Gastroesophageal sphincter (tissue), 4 donors: ENCODE results near the gene PPP2R5E. TPM values are rescaled to one million over a fixed set of nuclear protein-coding genes. Genes with fewer than 3 reads are reported as not detected.
A peak's percentile ranks its signal among the peaks of the same experiment; 100 is the strongest.

Source experiments
- ATAC-seq: fragments of 150-250 bp; one replicate; pipeline ENCODE4 v1.9.1; 2016; ENCODE audit warnings: mild to moderate bottlenecking, moderate library complexity
- H3K27ac ChIP-seq, 4 donors: fragments of 200-600 bp; sonication (generic) in 3 of 4; 1 replicate in 3 of 4; 2 replicates in 1 of 4; pipeline ENCODE4 v1.5.1; 2016 to 2019
- H3K27me3 ChIP-seq: fragments of 200-600 bp; sonication (generic); one replicate; pipeline ENCODE4 v1.5.1; 2019
- H3K36me3 ChIP-seq, 2 donors: fragments of 200-600 bp; sonication (generic); one replicate each; pipeline ENCODE4 v1.5.1; 2019; ENCODE audit warnings: control low read depth in 1 of 2
- H3K4me1 ChIP-seq, 3 donors: fragments of 200-600 bp; sonication (generic); 1 replicate in 2 of 3; 2 replicates in 1 of 3; pipeline ENCODE4 v1.5.1; 2016 to 2019; ENCODE audit warnings: control low read depth in 2 of 3
- H3K4me3 ChIP-seq, 2 donors: fragments of 200-600 bp; sonication (generic); one replicate each; pipeline ENCODE4 v1.5.1; 2019; ENCODE audit warnings: mild to moderate bottlenecking in 1 of 2, moderate library complexity in 1 of 2
- H3K9me3 ChIP-seq, 3 donors: fragments of 200-600 bp; sonication (generic); one replicate each; pipeline ENCODE4 v1.5.1; 2017 to 2019; ENCODE audit warnings: control low read depth in 2 of 3
- EP300 ChIP-seq: sonication (generic); formaldehyde crosslinking; IDR thresholded peaks from one replicate; pipeline ENCODE4 v1.6.1; 2017; ENCODE audit warnings: antibody characterized with exemption, mild to moderate bottlenecking
- POLR2A ChIP-seq, 2 donors: fragments of 450-650 bp; IDR thresholded peaks; one replicate each; pipeline ENCODE4 v1.6.1; 2017; ENCODE audit warnings: antibody characterized with exemption in 2 of 2, mild to moderate bottlenecking in 2 of 2, moderate library complexity in 1 of 2
- POLR2AphosphoS5 ChIP-seq: sonication (generic); formaldehyde crosslinking; IDR thresholded peaks from one replicate; pipeline ENCODE4 v1.6.1; 2017; ENCODE audit warnings: antibody characterized with exemption
- WGBS, 2 donors: methylation state at CpG; one replicate each; pipeline ENCODE4 v1.1.5; 2018; ENCODE audit warnings: low coverage in 1 of 2; 5-methylcytosine and 5-hydroxymethylcytosine counted together
- total RNA-seq, 4 donors: library from RNA; depleted of rRNA; stranded (reverse); fragments of >200 nt; gene quantifications; one replicate each; pipeline ENCODE4 v1.1.0, GENCODE V29; 2016
- TF ChIP-seq, protein P1 (sequence below), 4 experiments: fragments of 200-600 bp in 2 of 4; fragments of 450-650 bp in 2 of 4; sonication (generic) in 1 of 4; IDR thresholded peaks; one replicate each; pipeline ENCODE4 v1.5.1; 2017 to 2019; ENCODE audit warnings: antibody characterized with exemption in 4 of 4, mild to moderate bottlenecking in 2 of 4, moderate library complexity in 2 of 4

PPP2R5E gene
- total RNA-seq, 4 donors from 2014 or later = 32.8 to 38.0 (median 33.7) TPM

DNA sequence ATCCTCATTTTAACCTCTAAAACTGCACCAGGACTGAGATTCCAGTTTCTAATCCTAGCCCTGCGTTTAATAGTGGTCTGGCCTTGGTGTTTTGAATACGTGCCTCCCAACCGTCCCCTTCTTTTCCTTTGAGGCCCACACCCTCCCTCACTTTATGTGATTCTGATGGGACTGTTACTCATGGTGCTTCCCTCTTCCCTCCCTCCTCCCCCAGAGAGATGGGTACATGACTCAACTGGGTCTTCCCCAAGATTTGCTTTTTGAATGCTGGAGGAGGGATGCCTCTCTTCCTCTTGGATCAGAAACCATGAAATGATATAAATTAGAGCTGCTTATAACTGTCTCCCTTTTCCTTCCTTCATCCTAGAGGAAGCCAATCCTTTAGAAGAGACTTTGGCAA lies 8.2 kb upstream of the PPP2R5E start:
- no peak for ATAC-seq
- no peaks in the 10 kb centered on the region for H3K9me3 ChIP-seq
- no peak overlapping the region for H3K27ac ChIP-seq
- H3K27me3 ChIP-seq = peaks cover 3% of the 10 kb centered on the region
- no peaks in the 10 kb centered on the region for H3K36me3 ChIP-seq
- no peak overlapping the region for H3K4me3 ChIP-seq
- TF ChIP-seq POLR2A (IDR thresholded peaks at IDR 0.05) = no peak
- TF ChIP-seq, protein P1, sequence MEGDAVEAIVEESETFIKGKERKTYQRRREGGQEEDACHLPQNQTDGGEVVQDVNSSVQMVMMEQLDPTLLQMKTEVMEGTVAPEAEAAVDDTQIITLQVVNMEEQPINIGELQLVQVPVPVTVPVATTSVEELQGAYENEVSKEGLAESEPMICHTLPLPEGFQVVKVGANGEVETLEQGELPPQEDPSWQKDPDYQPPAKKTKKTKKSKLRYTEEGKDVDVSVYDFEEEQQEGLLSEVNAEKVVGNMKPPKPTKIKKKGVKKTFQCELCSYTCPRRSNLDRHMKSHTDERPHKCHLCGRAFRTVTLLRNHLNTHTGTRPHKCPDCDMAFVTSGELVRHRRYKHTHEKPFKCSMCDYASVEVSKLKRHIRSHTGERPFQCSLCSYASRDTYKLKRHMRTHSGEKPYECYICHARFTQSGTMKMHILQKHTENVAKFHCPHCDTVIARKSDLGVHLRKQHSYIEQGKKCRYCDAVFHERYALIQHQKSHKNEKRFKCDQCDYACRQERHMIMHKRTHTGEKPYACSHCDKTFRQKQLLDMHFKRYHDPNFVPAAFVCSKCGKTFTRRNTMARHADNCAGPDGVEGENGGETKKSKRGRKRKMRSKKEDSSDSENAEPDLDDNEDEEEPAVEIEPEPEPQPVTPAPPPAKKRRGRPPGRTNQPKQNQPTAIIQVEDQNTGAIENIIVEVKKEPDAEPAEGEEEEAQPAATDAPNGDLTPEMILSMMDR (IDR thresholded peaks at IDR 0.05) = no peak
- no peak for TF ChIP-seq POLR2AphosphoS5
- TF ChIP-seq EP300 = no peak
- 31 to 41% methylated on average over 3 of the region's 3 CpGs for WGBS, 2 donors
- H3K4me1 ChIP-seq = no peaks in the 10 kb centered on the region

DNA sequence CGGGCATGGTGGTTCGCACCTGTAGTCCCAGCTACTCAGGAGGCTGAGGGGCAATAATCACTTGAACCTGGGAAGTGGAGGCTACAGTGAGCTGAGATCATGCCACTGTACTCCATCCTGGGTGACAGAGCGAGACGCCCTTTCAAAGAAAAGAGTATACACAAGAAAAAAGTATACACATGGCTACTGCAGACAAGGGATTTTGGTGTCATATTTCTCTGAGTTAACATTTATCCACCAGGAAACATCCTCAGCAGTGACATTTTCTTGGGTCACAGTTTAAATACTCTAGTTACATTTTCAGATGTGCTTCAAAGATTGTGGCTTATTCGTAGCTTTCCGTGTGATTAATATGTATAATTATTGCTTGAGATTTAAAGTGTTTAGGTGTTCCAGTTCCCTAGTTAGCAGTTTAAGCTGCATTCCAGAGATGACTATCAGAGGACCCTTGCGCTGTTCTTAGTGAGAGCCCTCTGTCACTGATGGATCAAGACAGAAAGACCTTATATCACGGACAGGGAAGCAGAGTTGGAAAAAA lies 4.7 kb upstream of the PPP2R5E start:
- 57 to 61% methylated on average over 5 to 8 of the region's 8 CpGs for WGBS, 2 donors
- no peak overlapping the region for H3K4me3 ChIP-seq
- no peaks in the 10 kb centered on the region for H3K36me3 ChIP-seq
- H3K9me3 ChIP-seq = no peaks in the 10 kb centered on the region
- ATAC-seq = no peak
- peaks cover 3% of the 10 kb centered on the region for H3K27me3 ChIP-seq
- peaks cover 0 to 14% (median 0%) of the 10 kb centered on the region in 3 donors for H3K4me1 ChIP-seq
- TF ChIP-seq EP300 = no peak
- no peak for TF ChIP-seq POLR2AphosphoS5
- no peak for TF ChIP-seq POLR2A (IDR thresholded peaks at IDR 0.05)
- TF ChIP-seq, protein P1 (IDR thresholded peaks at IDR 0.05) = no peak
- no peak overlapping the region for H3K27ac ChIP-seq

DNA sequence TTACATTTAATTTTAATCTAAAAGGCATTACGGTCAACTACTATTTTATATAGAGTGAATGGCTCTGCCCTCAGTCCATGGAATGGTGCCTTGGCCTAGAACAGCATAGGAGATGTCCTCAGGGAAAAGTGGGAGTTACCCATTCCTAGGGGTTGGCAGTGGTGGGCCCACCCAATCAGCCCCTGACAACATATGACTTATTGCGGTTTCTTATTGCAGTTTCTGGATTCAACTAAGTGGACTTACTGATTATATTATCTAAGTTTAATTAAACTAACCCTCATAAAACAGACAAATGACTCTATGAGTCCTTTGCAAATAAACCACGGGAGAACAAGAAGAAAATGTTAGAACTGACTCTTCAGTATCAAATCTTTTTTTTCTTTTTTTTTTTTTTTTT lies 2.3 kb upstream of the PPP2R5E start:
- TF ChIP-seq, protein P1 (IDR thresholded peaks at IDR 0.05) = no peak
- TF ChIP-seq EP300 = no peak
- no peak for TF ChIP-seq POLR2AphosphoS5
- TF ChIP-seq POLR2A (IDR thresholded peaks at IDR 0.05) = no peak
- Histone ChIP-seq H3K27ac (no peak overlapping the region), H3K9me3 (no peaks in the 10 kb centered on the region), H3K4me3 (no peak overlapping the region), H3K4me1 (peaks cover 0 to 32% (median 8%) of the 10 kb centered on the region in 3 donors), H3K27me3 (peaks cover 3% of the 10 kb centered on the region), H3K36me3 (peaks cover 0 to under 1% of the 10 kb centered on the region in 2 donors)
- ATAC-seq = no peak
- WGBS, 2 donors = 59 to 93% methylated on average over 3 of the region's 3 CpGs

DNA sequence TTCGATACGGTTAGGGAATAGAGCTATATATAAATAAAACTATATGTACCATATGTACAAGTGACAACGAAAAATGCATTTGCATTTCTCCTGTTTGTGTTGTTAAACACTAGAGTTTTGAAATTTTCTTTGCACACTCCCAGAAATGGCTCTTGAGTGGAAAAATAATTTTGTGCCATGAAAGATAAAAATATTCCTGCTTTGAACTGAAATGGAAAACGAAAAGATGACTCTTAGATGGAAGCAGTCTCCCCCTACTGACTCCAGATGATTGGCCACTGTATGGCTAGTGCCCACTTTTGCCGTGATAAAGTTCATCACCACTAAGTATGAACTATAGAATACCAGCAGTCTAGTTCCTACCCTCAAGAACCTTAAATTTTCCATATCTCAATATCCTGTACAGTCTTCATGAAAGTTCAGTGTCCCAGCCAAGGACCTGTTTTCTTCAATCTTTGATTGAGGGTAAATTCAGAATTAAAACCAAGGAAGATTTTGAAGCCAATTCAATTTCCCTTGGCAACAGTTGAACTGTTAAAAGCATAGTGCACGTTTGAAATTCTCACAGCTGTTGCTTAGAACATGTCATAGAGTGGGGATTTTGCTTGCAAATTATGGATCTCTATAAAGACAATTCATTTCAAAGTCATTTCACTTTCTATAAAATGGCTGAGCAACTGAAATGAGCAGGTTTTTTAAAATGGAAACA lies 1.6 kb upstream of the PPP2R5E start:
- TF ChIP-seq POLR2A (IDR thresholded peaks at IDR 0.05) (no peak), EP300 (no peak), POLR2AphosphoS5 (no peak)
- TF ChIP-seq, protein P1 (IDR thresholded peaks at IDR 0.05) = peak in 3 of 4 experiments; percentile 43 to 59 (median 48)
- Histone ChIP-seq H3K36me3 (peaks cover 0 to 8% of the 10 kb centered on the region in 2 donors), H3K27me3 (peaks cover 3% of the 10 kb centered on the region), H3K4me1 (peaks cover 0 to 39% (median 8%) of the 10 kb centered on the region in 3 donors), H3K4me3 (peak overlapping the region in 1 of 2 donors; percentile 98), H3K27ac (no peak overlapping the region), H3K9me3 (no peaks in the 10 kb centered on the region)
- ATAC-seq = no peak
- WGBS, 2 donors = 6 to 8% methylated on average over 5 to 6 of the region's 6 CpGs
